BLaER1 (cell line): ENCODE data around the gene CEACAM16.
"Not testable (repeated sequence)": the region's sequence is repeated elsewhere in the genome, so short reads cannot be mapped to it uniquely, and the experiment has no call there.

Experiments used
- H3K27ac ChIP-seq: shearing (Covaris generic); formaldehyde crosslinking; 2 replicates; pipeline ENCODE4 v1.8.1; 2022
- H3K27me3 ChIP-seq: shearing (Covaris generic); formaldehyde crosslinking; 2 replicates; pipeline ENCODE4 v1.8.1; 2022
- H3K36me3 ChIP-seq: shearing (Covaris generic); formaldehyde crosslinking; 2 replicates; pipeline ENCODE4 v1.8.1; 2022
- H3K4me1 ChIP-seq: shearing (Covaris generic); formaldehyde crosslinking; 2 replicates; pipeline ENCODE4 v1.8.1; 2022
- H3K4me2 ChIP-seq: shearing (Covaris generic); formaldehyde crosslinking; 2 replicates; pipeline ENCODE4 v1.8.1; 2022
- H3K4me3 ChIP-seq: shearing (Covaris generic); formaldehyde crosslinking; 2 replicates; pipeline ENCODE4 v1.8.1; 2022
- H3K9ac ChIP-seq: shearing (Covaris generic); formaldehyde crosslinking; 2 replicates; pipeline ENCODE4 v1.8.1; 2022
- H3K9me3 ChIP-seq: shearing (Covaris generic); formaldehyde crosslinking; 2 replicates; pipeline ENCODE4 v1.8.1; 2022
- H4K20me1 ChIP-seq: shearing (Covaris generic); formaldehyde crosslinking; 2 replicates; pipeline ENCODE4 v1.8.1; 2022
- Cebpa-rat ChIP-seq: shearing (Covaris generic); IDR thresholded peaks from 2 replicates; pipeline ENCODE4 v1.8.1; 2022

CEACAM16 gene

DNA sequence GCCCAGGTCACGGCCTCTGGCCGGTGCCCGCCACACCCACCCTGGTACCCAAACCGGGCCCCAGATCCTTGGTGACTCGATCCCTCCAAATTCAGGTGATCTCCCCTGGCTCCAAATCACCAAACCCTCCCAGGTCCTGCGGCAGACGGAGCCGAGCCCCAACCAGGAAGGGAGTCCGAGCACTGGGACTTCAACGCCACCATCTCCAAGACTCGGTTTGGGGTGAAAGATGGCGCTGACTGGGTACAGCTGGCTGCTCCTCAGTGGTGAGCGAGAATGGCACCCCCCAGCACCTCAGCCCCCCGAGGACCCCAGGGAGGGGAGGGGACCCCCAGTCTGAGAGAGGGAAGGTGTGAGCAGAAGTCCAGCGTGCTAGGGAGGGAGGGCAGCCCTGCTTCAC lies 2.3 kb downstream of the CEACAM16 start:
- Histone ChIP-seq H3K27me3 (no peaks in the 10 kb centered on the region), H3K4me1 (peaks cover 25% of the 10 kb centered on the region), H3K9me3 (no peaks in the 10 kb centered on the region), H3K9ac (no peak overlapping the region), H3K4me2 (no peak overlapping the region), H4K20me1 (no peaks in the 10 kb centered on the region), H3K36me3 (no peaks in the 10 kb centered on the region), H3K4me3 (no peak overlapping the region), H3K27ac (no peak overlapping the region)
- no peak for TF ChIP-seq Cebpa-rat

DNA sequence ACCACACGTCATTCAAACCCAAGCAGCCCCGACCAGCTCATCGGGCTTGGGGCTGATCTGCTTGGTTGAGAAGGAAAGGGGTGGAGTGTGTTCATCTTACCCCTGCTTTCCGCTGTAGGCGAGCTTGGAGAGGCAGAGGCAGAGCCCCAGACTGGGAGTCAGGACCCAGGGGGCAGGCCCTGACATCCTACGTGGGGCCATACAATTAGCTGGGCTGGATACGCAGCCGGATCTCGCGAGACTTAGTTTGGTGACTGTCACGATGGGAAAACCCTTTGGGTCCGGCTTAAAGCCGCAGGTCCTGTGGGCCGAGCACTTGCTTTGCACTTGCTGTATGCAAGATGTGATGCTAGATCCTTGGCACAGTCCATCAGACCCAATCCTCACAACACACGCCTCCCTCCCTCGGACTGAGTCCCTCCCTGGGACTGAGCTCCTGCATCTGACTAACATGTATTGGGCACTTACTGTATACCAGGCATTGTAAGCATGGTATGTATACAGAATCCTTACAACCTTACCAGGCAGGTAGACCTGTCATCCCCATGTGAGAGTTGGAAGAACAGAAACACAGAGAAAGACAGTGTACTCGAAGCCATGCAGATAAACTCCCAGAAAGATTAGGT lies 3.7 kb downstream of the CEACAM16 start:
- Histone ChIP-seq H4K20me1 (no peaks in the 10 kb centered on the region), H3K36me3 (no peaks in the 10 kb centered on the region), H3K27ac (no peak overlapping the region), H3K4me1 (peaks cover 10% of the 10 kb centered on the region), H3K4me2 (no peak overlapping the region), H3K4me3 (no peak overlapping the region), H3K27me3 (no peaks in the 10 kb centered on the region), H3K9me3 (no peaks in the 10 kb centered on the region), H3K9ac (no peak overlapping the region)
- no peak for TF ChIP-seq Cebpa-rat

DNA sequence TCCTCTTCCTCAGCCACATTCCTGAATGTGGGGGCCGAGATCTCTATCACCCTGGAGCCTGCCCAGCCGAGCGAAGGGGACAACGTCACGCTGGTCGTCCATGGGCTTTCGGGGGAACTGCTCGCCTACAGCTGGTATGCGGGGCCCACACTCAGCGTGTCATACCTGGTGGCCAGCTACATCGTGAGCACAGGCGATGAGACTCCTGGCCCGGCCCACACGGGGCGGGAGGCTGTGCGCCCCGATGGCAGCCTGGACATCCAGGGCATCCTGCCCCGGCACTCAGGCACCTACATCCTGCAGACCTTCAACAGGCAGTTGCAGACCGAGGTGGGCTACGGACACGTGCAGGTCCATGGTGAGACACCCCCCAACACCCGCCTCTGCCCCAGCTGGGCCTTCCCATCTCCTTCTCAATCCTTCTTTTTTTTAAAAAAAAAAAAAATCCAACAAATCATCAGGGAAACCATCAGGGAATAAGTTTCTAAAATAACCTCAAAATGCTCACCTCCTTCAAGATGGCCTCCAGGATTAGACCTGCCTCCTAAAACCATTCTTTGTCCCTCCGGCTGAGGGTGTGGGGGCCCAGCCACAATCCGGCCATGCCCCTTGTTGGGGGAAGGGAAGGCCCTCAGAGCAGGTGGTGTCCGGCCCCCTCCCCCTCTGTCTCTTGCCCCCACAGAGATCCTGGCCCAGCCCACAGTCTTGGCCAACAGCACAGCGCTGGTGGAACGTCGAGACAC lies 4.6 kb downstream of the CEACAM16 start:
- no peak for TF ChIP-seq Cebpa-rat
- H4K20me1 ChIP-seq = no peaks in the 10 kb centered on the region
- peaks cover 2% of the 10 kb centered on the region for H3K4me1 ChIP-seq
- no peak overlapping the region for H3K4me2 ChIP-seq
- H3K36me3 ChIP-seq = no peaks in the 10 kb centered on the region
- H3K27ac ChIP-seq = no peak overlapping the region
- no peak overlapping the region for H3K4me3 ChIP-seq
- no peak overlapping the region for H3K9ac ChIP-seq
- no peaks in the 10 kb centered on the region for H3K9me3 ChIP-seq
- no peaks in the 10 kb centered on the region for H3K27me3 ChIP-seq

DNA sequence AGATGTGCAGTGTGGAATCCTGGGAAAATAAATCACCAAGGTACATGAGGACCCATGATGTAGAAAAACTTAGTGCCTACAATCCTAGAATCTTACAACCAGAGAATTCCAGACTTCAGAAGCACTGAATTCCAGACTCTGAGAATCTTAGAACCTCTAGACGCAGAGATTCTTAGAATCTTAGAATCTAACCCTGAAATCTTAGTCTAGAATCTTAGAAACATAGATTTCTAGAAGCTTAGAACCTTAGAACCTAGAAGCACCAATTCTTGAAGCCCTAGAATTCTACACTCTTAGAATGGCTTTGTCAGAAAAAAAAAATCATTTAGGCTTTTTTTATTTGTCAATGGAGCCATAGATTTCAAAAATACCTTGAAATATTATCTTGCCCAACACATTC lies 6.0 kb downstream of the CEACAM16 start:
- no peak overlapping the region for H3K4me2 ChIP-seq
- peaks cover 3% of the 10 kb centered on the region for H3K4me1 ChIP-seq
- no peaks in the 10 kb centered on the region for H3K27me3 ChIP-seq
- no peak overlapping the region for H3K9ac ChIP-seq
- H3K27ac ChIP-seq = no peak overlapping the region
- H4K20me1 ChIP-seq = no peaks in the 10 kb centered on the region
- no peaks in the 10 kb centered on the region for H3K9me3 ChIP-seq
- H3K36me3 ChIP-seq = no peaks in the 10 kb centered on the region
- no peak for TF ChIP-seq Cebpa-rat
- no peak overlapping the region for H3K4me3 ChIP-seq

DNA sequence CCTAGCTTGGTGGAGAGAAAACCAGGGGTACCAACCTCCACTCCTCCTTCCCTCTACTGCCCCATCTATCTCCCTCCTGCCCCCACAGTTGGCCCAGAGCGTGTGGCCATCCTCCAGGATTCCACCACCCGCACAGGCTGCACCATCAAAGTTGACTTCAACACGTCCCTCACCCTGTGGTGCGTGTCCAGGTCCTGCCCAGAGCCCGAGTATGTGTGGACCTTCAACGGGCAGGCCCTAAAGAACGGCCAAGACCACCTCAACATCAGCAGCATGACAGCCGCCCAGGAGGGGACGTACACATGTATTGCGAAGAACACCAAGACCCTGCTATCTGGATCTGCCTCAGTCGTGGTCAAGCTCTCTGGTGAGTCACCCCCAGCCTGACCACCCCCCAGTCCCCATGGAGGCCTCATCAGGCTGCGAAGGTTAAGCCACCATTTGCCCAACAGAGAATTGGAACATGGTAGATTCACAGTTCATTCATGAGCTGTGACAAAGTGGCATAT lies 6.6 kb downstream of the CEACAM16 start:
- no peak overlapping the region for H3K27ac ChIP-seq
- TF ChIP-seq Cebpa-rat = no peak
- H3K4me2 ChIP-seq = no peak overlapping the region

DNA sequence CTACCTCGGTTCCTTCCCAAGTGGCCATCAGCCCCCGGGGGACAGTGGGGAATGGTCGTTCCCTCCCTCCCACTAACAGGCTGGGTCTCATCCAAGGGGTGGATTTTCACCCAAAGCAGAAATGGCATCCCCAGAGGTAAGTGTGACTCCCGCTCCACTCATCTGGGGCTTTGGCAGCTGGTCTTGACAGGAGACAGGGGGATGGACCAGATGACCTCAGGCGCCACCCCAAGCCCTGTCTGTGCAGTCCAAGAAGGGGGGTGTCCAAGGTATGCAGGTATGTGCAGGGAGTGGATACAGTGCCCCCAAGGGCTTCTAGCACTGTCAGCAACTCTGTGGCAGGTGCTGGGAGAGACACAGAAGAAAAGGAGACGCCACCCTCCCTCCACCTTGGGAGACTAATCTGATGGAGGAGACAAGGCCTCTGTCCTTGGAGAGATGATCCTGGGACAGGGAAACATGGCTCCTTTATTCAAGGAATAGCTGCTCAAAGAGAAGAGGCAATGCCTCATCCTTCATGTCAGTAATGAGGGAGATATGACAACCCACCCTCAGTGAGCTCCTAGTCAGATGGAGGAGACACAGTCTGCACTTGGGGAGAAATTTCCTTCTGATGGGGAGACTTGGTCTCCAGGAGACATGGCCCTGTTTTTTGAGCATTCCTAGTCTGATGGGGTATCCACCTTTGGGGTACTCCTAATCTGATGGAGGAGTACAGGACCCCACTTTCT lies 7.7 kb downstream of the CEACAM16 start:
- no peaks in the 10 kb centered on the region for H4K20me1 ChIP-seq
- H3K27ac ChIP-seq = no peak overlapping the region
- H3K36me3 ChIP-seq = no peaks in the 10 kb centered on the region
- H3K9me3 ChIP-seq = no peaks in the 10 kb centered on the region
- H3K27me3 ChIP-seq = no peaks in the 10 kb centered on the region
- no peak for TF ChIP-seq Cebpa-rat
- no peak overlapping the region for H3K4me3 ChIP-seq
- H3K4me1 ChIP-seq = peaks cover 12% of the 10 kb centered on the region
- no peak overlapping the region for H3K4me2 ChIP-seq
- H3K9ac ChIP-seq = no peak overlapping the region

More for the DNA sequence above, 6.6 kb downstream of the CEACAM16 start:
- H3K36me3 ChIP-seq = no peaks in the 10 kb centered on the region
- H3K27me3 ChIP-seq = no peaks in the 10 kb centered on the region
- H4K20me1 ChIP-seq = no peaks in the 10 kb centered on the region
- no peaks in the 10 kb centered on the region for H3K9me3 ChIP-seq
- H3K4me3 ChIP-seq = no peak overlapping the region
- peaks cover 9% of the 10 kb centered on the region for H3K4me1 ChIP-seq
- no peak overlapping the region for H3K9ac ChIP-seq

DNA sequence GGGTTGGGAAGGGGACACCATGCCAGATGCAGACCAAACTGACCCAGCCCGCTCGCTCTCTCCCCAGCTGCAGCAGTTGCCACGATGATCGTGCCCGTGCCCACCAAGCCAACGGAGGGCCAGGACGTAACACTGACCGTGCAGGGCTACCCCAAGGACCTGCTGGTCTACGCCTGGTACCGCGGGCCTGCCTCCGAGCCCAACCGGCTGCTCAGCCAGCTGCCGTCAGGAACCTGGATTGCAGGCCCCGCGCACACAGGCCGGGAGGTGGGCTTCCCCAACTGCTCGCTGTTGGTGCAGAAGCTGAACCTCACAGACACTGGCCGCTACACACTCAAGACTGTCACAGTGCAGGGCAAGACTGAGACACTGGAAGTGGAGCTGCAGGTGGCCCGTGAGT lies 8.8 kb downstream of the CEACAM16 start:
- Histone ChIP-seq H3K4me3 (no peak overlapping the region), H4K20me1 (no peaks in the 10 kb centered on the region), H3K9ac (no peak overlapping the region), H3K4me1 (peaks cover 12% of the 10 kb centered on the region), H3K36me3 (no peaks in the 10 kb centered on the region), H3K27ac (no peak overlapping the region), H3K4me2 (no peak overlapping the region), H3K27me3 (no peaks in the 10 kb centered on the region), H3K9me3 (no peaks in the 10 kb centered on the region)
- no peak for TF ChIP-seq Cebpa-rat

DNA sequence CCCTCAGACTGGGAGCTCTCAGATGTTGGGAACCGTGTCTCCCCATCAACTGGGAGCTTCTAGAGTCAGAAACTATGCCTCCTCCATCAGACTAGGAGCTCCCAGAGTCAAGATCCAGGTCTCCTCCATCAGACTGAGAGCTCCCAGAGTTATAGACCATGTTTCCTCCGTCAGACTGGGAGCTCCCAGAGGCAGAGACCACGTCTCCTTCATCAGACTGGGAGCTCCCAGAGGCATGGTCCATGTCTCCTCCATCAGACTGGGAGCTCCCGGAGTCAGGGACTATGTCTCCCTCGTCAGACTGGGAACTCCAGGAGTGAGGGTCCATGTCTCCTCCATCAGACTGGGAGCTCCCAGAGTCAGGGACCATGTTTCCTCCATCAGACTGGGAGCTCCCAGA lies 10.0 kb downstream of the CEACAM16 start:
- Histone ChIP-seq H3K4me2 (no peak overlapping the region), H3K9ac (no peak overlapping the region), H3K4me1 (peaks cover 12% of the 10 kb centered on the region), H3K4me3 (no peak overlapping the region), H3K27me3 (no peaks in the 10 kb centered on the region), H3K27ac (no peak overlapping the region), H4K20me1 (no peaks in the 10 kb centered on the region), H3K36me3 (no peaks in the 10 kb centered on the region), H3K9me3 (no peaks in the 10 kb centered on the region)
- no peak for TF ChIP-seq Cebpa-rat

DNA sequence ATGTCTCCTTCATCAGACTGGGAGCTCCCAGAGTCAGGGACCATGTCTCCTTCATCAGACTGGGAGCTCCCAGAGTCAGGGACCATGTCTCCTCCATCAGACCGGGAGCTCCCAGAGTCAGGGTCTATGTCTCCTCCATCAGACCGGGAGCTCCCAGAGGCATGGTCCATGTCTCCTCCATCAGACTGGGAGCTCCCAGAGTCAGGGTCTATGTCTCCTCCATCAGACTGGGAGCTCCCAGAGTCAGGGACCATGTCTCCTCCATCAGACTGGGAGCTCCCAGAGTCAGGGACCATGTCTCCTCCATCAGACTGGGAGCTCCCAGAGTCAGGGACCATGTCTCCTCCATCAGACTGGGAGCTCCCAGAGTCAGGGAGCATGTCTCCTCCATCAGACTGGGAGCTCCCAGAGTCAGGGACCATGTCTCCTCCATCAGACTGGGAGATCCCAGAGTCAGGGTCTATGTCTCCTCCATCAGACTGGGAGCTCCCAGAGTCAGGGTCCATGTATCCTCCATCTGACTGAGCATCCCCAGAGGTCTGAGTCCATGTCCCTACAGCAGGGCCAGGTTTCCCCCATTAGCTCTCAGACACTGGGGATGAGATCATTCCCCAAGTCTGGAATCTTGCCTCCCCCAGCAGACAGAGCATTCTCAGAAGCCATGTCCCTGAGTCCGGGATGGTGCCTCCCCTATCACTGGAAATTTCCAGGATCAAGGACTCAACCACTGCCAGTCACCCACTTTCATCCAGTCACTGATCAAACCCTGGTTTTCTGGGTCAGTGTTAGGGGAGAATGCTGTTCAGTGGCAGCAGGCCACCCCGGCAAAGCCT lies 10.7 kb downstream of the CEACAM16 start:
- Histone ChIP-seq H3K4me1 (peaks cover 12% of the 10 kb centered on the region), H3K4me2 (peak overlapping the region; percentile 58)
- not testable (repeated sequence) for H3K36me3 ChIP-seq, H3K27ac ChIP-seq, H4K20me1 ChIP-seq, H3K4me3 ChIP-seq, H3K9ac ChIP-seq, H3K27me3 ChIP-seq, H3K9me3 ChIP-seq
